GM23248 (cell line): ENCODE measurements around the gene RTN4RL1.

Source experiments
- EZH2 ChIP-seq: fragments of 200-600 bp; sonication (generic); IDR thresholded peaks from 2 replicates; pipeline ENCODE4 v1.6.1; 2018; ENCODE audit warnings: antibody characterized with exemption, mild to moderate bottlenecking; ENCODE audit not compliant: insufficient read depth, poor library complexity, severe bottlenecking
- EZH2phosphoT487 ChIP-seq: fragments of 200-600 bp; sonication (generic); IDR thresholded peaks from 2 replicates; pipeline ENCODE4 v1.6.1; 2018; ENCODE audit warnings: antibody characterized with exemption, moderate library complexity, mild to moderate bottlenecking, low read depth; ENCODE audit not compliant: insufficient read depth

GRCh38 chr17:2058586-2059546 is 33.7 kb upstream of the RTN4RL1 start:
- TF ChIP-seq EZH2 (no peak), EZH2phosphoT487 (no peak)
